GM12875 (cell line): ENCODE results near the gene PACSIN3.

Source experiments
- H3K4me3 ChIP-seq: one replicate; pipeline ENCODE4 v1.5.1; 2011; ENCODE audit warnings: low read depth, low read length, control low read depth
- TF ChIP-seq, protein P1 (sequence below): IDR thresholded peaks from 2 replicates; pipeline ENCODE4 v1.5.1; 2011; ENCODE audit warnings: low read depth, mild to moderate bottlenecking, control low read depth, inconsistent platforms, low read length, moderate library complexity, borderline replicate concordance; ENCODE audit not compliant: insufficient read depth

Gene PACSIN3

DNA sequence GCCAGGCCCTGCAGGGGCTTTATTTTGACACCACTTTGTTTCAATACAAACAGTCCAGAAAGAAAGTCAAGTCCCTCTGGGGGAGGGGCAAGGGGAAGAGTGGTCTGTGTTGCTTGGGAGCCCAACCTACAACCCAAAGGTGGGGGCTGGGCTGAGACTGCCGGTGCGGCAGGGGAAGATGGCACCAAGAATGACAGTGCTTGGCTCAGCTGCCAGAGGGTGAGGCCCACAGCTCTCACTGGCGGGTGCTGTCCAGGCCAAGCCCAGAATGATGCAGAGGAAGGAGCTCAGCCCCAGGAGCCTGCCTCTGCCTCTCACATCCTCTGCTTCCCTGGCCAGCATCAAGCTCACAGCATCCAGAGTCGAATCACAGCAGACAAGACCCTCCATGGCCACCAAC lies 21.9 kb downstream of the PACSIN3 start:
- TF ChIP-seq, protein P1, sequence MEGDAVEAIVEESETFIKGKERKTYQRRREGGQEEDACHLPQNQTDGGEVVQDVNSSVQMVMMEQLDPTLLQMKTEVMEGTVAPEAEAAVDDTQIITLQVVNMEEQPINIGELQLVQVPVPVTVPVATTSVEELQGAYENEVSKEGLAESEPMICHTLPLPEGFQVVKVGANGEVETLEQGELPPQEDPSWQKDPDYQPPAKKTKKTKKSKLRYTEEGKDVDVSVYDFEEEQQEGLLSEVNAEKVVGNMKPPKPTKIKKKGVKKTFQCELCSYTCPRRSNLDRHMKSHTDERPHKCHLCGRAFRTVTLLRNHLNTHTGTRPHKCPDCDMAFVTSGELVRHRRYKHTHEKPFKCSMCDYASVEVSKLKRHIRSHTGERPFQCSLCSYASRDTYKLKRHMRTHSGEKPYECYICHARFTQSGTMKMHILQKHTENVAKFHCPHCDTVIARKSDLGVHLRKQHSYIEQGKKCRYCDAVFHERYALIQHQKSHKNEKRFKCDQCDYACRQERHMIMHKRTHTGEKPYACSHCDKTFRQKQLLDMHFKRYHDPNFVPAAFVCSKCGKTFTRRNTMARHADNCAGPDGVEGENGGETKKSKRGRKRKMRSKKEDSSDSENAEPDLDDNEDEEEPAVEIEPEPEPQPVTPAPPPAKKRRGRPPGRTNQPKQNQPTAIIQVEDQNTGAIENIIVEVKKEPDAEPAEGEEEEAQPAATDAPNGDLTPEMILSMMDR: no peak
- H3K4me3 ChIP-seq: no peak overlapping the region

DNA sequence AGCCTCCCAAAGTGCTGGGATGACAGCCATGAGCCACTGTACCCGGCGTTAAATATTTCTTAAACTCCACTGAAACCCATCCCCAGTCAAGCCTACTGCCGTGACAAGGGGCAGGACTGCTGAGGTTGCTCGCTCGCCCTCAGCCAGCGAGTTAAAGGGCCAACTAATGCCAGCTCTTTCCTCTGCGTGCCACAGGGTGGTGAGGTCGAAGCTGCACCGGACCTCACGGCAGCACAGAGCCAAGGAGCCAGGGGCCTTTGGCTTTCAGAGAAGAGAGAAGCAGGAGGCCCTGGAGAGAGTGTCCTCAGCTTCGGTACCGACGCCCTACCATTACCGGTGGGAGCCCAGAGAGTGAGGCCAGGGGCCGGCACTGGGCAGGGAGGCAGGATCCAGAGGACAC lies 22.3 kb downstream of the PACSIN3 start:
- no peak overlapping the region for H3K4me3 ChIP-seq
- TF ChIP-seq, protein P1: no peak

DNA sequence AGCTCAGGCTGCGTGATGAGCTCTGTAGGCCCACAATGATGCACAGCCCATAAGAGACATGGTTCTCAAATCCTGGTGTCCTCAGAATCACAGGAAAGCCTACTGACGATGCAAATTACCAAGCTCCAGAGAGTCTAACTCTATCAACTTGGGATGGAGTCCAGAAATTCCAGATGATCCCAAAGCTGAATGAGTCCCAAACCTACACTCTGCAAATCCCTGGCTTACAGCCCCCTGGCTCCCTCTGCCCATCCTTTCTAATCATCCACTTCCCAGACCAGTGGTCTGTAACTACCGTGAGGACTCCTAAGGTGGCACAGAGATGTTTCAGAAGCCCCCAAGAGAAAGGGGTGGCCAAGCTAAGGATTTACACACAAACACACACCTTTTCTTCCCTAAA lies 23.0 kb downstream of the PACSIN3 start:
- TF ChIP-seq, protein P1: no peak
- H3K4me3 ChIP-seq: no peak overlapping the region

DNA sequence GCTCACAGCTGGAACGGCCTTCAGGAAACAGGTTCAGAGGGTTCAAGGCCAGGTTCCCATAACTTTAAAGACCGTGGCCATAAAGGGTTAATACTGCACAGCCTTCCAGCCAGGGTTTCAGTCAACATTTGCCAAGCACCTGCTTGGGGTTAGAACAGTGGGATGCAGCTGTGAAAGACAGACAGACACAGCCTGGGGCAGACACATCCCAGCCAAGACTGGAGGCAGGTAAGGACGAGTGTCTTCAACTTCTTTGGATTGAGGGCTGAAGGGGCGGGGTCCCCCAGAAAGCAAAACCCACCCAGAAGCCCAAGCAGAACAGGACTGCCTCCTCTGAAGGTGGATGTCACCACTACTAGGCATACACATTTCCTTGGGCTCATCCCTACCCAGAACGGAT lies 23.8 kb downstream of the PACSIN3 start:
- no peak overlapping the region for H3K4me3 ChIP-seq
- TF ChIP-seq, protein P1: no peak

DNA sequence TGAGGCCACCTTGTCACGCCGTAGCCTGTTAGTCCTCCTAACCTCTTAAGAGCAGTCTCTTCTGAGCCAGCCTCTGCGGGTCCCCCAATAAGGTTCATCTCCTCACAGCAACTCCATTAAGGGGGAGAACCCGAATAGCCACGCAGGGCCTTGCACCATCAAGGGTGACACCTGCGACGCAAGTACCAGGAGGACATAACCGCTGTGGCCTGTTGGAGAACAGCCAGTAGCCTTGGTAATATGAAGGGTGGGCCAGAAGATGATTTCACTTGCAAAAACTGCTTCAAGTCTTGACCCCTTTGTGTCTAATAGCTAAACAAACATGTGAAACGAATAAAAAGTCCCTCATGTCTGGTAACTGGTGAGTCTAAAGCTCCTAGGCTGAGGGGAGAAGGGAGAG lies 24.3 kb downstream of the PACSIN3 start:
- TF ChIP-seq, protein P1: no peak
- no peak overlapping the region for H3K4me3 ChIP-seq

DNA sequence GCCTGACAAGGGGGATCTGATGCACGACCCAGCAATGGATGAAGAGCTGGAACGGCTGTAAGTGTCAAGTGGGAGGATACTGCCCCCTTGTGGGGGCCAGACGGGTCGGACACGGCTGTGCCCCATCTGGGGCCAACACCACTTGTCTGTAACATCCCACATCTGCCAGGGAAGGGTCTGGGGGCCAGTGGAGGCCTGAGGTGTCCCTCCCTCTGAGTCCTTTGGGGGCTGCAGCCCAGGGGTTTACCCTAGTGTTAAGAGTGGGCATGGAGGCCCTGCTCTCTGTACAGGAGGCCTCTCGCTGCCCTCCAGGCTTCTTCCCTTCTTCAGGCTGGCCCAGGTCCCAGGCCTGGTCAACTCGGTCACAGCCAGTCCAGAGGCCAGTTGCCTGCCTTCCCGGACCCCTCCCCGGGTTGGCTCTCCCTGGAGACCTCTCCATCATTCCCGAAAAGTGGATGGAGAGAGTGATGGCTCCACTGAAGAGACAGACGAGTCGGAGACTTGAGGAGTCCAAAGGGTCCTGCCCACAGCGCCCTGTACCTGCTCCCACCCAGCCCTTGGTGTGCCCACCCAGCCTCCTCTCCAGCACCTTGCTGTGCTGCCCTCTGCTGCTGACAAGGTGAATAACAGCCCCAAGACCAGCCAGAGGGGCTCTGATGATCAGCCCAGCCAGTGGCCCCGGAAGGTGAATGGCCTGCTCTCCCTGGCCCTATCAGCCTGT lies 24.9 kb downstream of the PACSIN3 start:
- no peak overlapping the region for H3K4me3 ChIP-seq
- TF ChIP-seq, protein P1: peak; percentile 85

DNA sequence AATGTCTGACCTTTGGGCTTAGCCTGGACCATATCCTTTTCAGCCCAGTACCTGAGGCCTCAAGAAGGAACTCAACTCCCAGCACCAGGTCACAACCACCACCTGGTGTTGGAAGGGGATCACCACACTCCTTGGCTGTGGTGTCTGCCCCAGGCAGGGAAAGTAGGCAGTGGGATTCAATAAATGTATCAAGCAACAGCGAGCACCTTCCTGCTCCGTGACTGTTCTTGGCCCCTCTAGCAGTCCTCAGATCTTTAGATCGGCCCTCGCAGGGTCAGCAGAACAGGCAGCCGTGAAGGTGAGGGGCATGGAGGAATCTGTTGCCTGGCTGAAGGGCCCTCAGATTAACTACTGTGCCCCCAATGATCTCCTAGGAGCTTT lies 25.5 kb downstream of the PACSIN3 start:
- no peak overlapping the region for H3K4me3 ChIP-seq
- TF ChIP-seq, protein P1: no peak
